Measurements from ENCODE around the gene KLC4. TPM values are rescaled to one million over a fixed set of nuclear protein-coding genes. Genes with fewer than 3 reads are reported as not detected.
A peak's percentile ranks its signal among the peaks of the same experiment; 100 is the strongest.

KLC4 gene
- total RNA-seq, 1 experiment from 2014 or later, result 13.8 TPM

GRCh38 chr6:43119482-43119881, 60.1 kb downstream of the KLC4 start:
- Histone ChIP-seq H3K4me2 (ENCODE audit: low read depth, low read length, poor library complexity, severe bottlenecking) (no peak overlapping the region), H3K9me3 (ENCODE audit: low read length) (no peaks in the 10 kb centered on the region), H3K4me3 (ENCODE audit: low read length) (no peak overlapping the region), H3K9me2 (replicated peaks; ENCODE audit: insufficient read depth, low read length) (no peaks in the 10 kb centered on the region), H3K36me3 (ENCODE audit: insufficient read depth, low read length) (no peaks in the 10 kb centered on the region), H3K79me2 (ENCODE audit: low read length) (no peaks in the 10 kb centered on the region), H3K27ac (ENCODE audit: low read length) (no peak overlapping the region), H3K27me3 (ENCODE audit: low read length) (no peaks in the 10 kb centered on the region), H4K20me1 (ENCODE audit: insufficient read depth, low read depth, low read length) (no peaks in the 10 kb centered on the region), H2AFZ (ENCODE audit: low read length) (no peak overlapping the region), H3K4me1 (ENCODE audit: low read length) (peaks cover 4% of the 10 kb centered on the region), H3K9ac (ENCODE audit: low read length) (no peak overlapping the region)
- no peak for DNase-seq

GRCh38 chr6:43120101-43120763, 60.8 kb downstream of the KLC4 start:
- Histone ChIP-seq H3K4me3 (ENCODE audit: low read length) (no peak overlapping the region), H3K36me3 (ENCODE audit: insufficient read depth, low read length) (no peaks in the 10 kb centered on the region), H3K9me3 (ENCODE audit: low read length) (no peaks in the 10 kb centered on the region), H3K27me3 (ENCODE audit: low read length) (no peaks in the 10 kb centered on the region), H3K79me2 (ENCODE audit: low read length) (no peaks in the 10 kb centered on the region), H2AFZ (ENCODE audit: low read length) (no peak overlapping the region), H3K9ac (ENCODE audit: low read length) (no peak overlapping the region), H3K27ac (ENCODE audit: low read length) (no peak overlapping the region), H3K4me2 (ENCODE audit: low read depth, low read length, poor library complexity, severe bottlenecking) (no peak overlapping the region), H4K20me1 (ENCODE audit: insufficient read depth, low read depth, low read length) (no peaks in the 10 kb centered on the region), H3K9me2 (replicated peaks; ENCODE audit: insufficient read depth, low read length) (no peaks in the 10 kb centered on the region), H3K4me1 (ENCODE audit: low read length) (peaks cover 4% of the 10 kb centered on the region)
- no peak for DNase-seq

- Histone ChIP-seq H3K27ac (ENCODE audit: low read length) (no peak overlapping the region), H3K4me1 (ENCODE audit: low read length) (peaks cover 4% of the 10 kb centered on the region), H4K20me1 (ENCODE audit: insufficient read depth, low read depth, low read length) (no peaks in the 10 kb centered on the region), H3K9me2 (replicated peaks; ENCODE audit: insufficient read depth, low read length) (no peaks in the 10 kb centered on the region), H3K27me3 (ENCODE audit: low read length) (no peaks in the 10 kb centered on the region), H3K4me3 (ENCODE audit: low read length) (no peak overlapping the region), H3K4me2 (ENCODE audit: low read depth, low read length, poor library complexity, severe bottlenecking) (no peak overlapping the region), H3K36me3 (ENCODE audit: insufficient read depth, low read length) (no peaks in the 10 kb centered on the region), H2AFZ (ENCODE audit: low read length) (no peak overlapping the region), H3K9me3 (ENCODE audit: low read length) (no peaks in the 10 kb centered on the region), H3K9ac (ENCODE audit: low read length) (peak overlapping the region; percentile 1; the same call in 1 of the 2 replicates), H3K79me2 (ENCODE audit: low read length) (no peaks in the 10 kb centered on the region)
- no peak for DNase-seq
These were observed 61.8 kb downstream of the KLC4 start for GRCh38 chr6:43120944-43121913.

GRCh38 chr6:43122146-43122545, 62.7 kb downstream of the KLC4 start:
- H3K27ac ChIP-seq (ENCODE audit: low read length), result no peak overlapping the region

GRCh38 chr6:43123461-43124314, 64.3 kb downstream of the KLC4 start:
- DNase-seq, result no peak
- Histone ChIP-seq H3K4me3 (ENCODE audit: low read length) (no peak overlapping the region), H3K27me3 (ENCODE audit: low read length) (no peaks in the 10 kb centered on the region), H4K20me1 (ENCODE audit: insufficient read depth, low read depth, low read length) (no peaks in the 10 kb centered on the region), H3K4me2 (ENCODE audit: low read depth, low read length, poor library complexity, severe bottlenecking) (no peak overlapping the region), H3K9ac (ENCODE audit: low read length) (no peak overlapping the region), H2AFZ (ENCODE audit: low read length) (no peak overlapping the region), H3K79me2 (ENCODE audit: low read length) (no peaks in the 10 kb centered on the region), H3K27ac (ENCODE audit: low read length) (no peak overlapping the region), H3K36me3 (ENCODE audit: insufficient read depth, low read length) (no peaks in the 10 kb centered on the region), H3K9me2 (replicated peaks; ENCODE audit: insufficient read depth, low read length) (no peaks in the 10 kb centered on the region), H3K9me3 (ENCODE audit: low read length) (no peaks in the 10 kb centered on the region), H3K4me1 (ENCODE audit: low read length) (peaks cover 4% of the 10 kb centered on the region)

More at GRCh38 chr6:43122146-43122545, 62.7 kb downstream of the KLC4 start:
- Histone ChIP-seq H3K9me3 (ENCODE audit: low read length) (no peaks in the 10 kb centered on the region), H4K20me1 (ENCODE audit: insufficient read depth, low read depth, low read length) (no peaks in the 10 kb centered on the region), H3K27me3 (ENCODE audit: low read length) (no peaks in the 10 kb centered on the region), H3K4me1 (ENCODE audit: low read length) (peaks cover 4% of the 10 kb centered on the region), H3K9ac (ENCODE audit: low read length) (no peak overlapping the region), H3K79me2 (ENCODE audit: low read length) (no peaks in the 10 kb centered on the region), H3K9me2 (replicated peaks; ENCODE audit: insufficient read depth, low read length) (no peaks in the 10 kb centered on the region), H2AFZ (ENCODE audit: low read length) (no peak overlapping the region), H3K4me3 (ENCODE audit: low read length) (no peak overlapping the region), H3K4me2 (ENCODE audit: low read depth, low read length, poor library complexity, severe bottlenecking) (no peak overlapping the region), H3K36me3 (ENCODE audit: insufficient read depth, low read length) (no peaks in the 10 kb centered on the region)
- DNase-seq, result no peak

- no peaks in the 10 kb centered on the region for H4K20me1 ChIP-seq (ENCODE audit: insufficient read depth, low read depth, low read length)
- no peak overlapping the region for H3K4me3 ChIP-seq (ENCODE audit: low read length)
- H3K9ac ChIP-seq (ENCODE audit: low read length), result no peak overlapping the region
- no peaks in the 10 kb centered on the region for H3K36me3 ChIP-seq (ENCODE audit: insufficient read depth, low read length)
- DNase-seq, result no peak
- no peak overlapping the region for H3K4me2 ChIP-seq (ENCODE audit: low read depth, low read length, poor library complexity, severe bottlenecking)
- peaks cover 5% of the 10 kb centered on the region for H3K4me1 ChIP-seq (ENCODE audit: low read length)
- no peaks in the 10 kb centered on the region for H3K9me2 ChIP-seq (replicated peaks; ENCODE audit: insufficient read depth, low read length)
- no peaks in the 10 kb centered on the region for H3K27me3 ChIP-seq (ENCODE audit: low read length)
- no peak overlapping the region for H3K27ac ChIP-seq (ENCODE audit: low read length)
- H3K9me3 ChIP-seq (ENCODE audit: low read length), result no peaks in the 10 kb centered on the region
- H2AFZ ChIP-seq (ENCODE audit: low read length), result no peak overlapping the region
- no peaks in the 10 kb centered on the region for H3K79me2 ChIP-seq (ENCODE audit: low read length)
These were observed 65.0 kb downstream of the KLC4 start for GRCh38 chr6:43124481-43124880.
